Fibroblast of the aortic adventitia (primary cell): ENCODE results near the gene UTP25. TPM values are rescaled to one million over a fixed set of nuclear protein-coding genes. Genes with fewer than 3 reads are reported as not detected.
"Not testable (repeated sequence)": the region's sequence is repeated elsewhere in the genome, so short reads cannot be mapped to it uniquely, and the experiment has no call there.

Experiments used
- DNase-seq: peaks from one replicate; pipeline ENCODE4 v3.0.0-alpha.2; 2010; ENCODE audit warnings: low read depth
- H3K4me3 ChIP-seq: 2 replicates; pipeline ENCODE4 v1.5.1; 2011; ENCODE audit warnings: low read depth, mild to moderate bottlenecking, control low read depth, low read length, moderate library complexity
- CTCF ChIP-seq: IDR thresholded peaks from 2 replicates; pipeline ENCODE4 v1.5.1; 2011; ENCODE audit warnings: mild to moderate bottlenecking, low read length, control low read depth, inconsistent platforms; ENCODE audit not compliant: insufficient read depth
- total RNA-seq: library from RNA; depleted of rRNA; stranded (reverse); fragments of >200 nt; gene quantifications from 2 replicates; pipeline ENCODE4 v1.2.3, GENCODE V29; 2012; ENCODE audit warnings: low replicate concordance

UTP25 gene
- total RNA-seq, 1 donor, result 32.6 TPM

- no peak for TF ChIP-seq CTCF
- no peak for DNase-seq
- H3K4me3 ChIP-seq, result no peak overlapping the region
Observed at GRCh38 chr1:209786146-209786545, 41.6 kb upstream of the UTP25 start.

- peak; percentile 49 for DNase-seq
- H3K4me3 ChIP-seq, result no peak overlapping the region
- no peak for TF ChIP-seq CTCF
Observed at GRCh38 chr1:209787551-209787950, 40.2 kb upstream of the UTP25 start.

- no peak overlapping the region for H3K4me3 ChIP-seq
- no peak for DNase-seq
- no peak for TF ChIP-seq CTCF
Observed at GRCh38 chr1:209789245-209789644, 38.5 kb upstream of the UTP25 start.

- TF ChIP-seq CTCF, result no peak
- H3K4me3 ChIP-seq, result no peak overlapping the region
- DNase-seq, result no peak
Observed at GRCh38 chr1:209790286-209791193, 37.2 kb upstream of the UTP25 start.

- no peak overlapping the region for H3K4me3 ChIP-seq
- TF ChIP-seq CTCF, result no peak
- no peak for DNase-seq
Observed at GRCh38 chr1:209791920-209792319, 35.9 kb upstream of the UTP25 start.

- DNase-seq, H3K4me3 ChIP-seq: not testable (repeated sequence)
Observed at GRCh38 chr1:209793711-209794110, 34.1 kb upstream of the UTP25 start.

- peak; percentile 50 for DNase-seq
- no peak overlapping the region for H3K4me3 ChIP-seq
- peak; percentile 9 for TF ChIP-seq CTCF
Observed at GRCh38 chr1:209797978-209798639, 29.7 kb upstream of the UTP25 start.
